Measurements from ENCODE around the gene RAB1A. TPM values are rescaled to one million over a fixed set of nuclear protein-coding genes. Genes with fewer than 3 reads are reported as not detected.
"Not testable (repeated sequence)": the region's sequence is repeated elsewhere in the genome, so short reads cannot be mapped to it uniquely, and the experiment has no call there.

The RAB1A gene
- total RNA-seq, 1 donor from 2014 or later: 114 TPM

GRCh38 chr2:65158557-65158956, 28.7 kb upstream of the RAB1A start:
- no peak for FAIRE-seq

GRCh38 chr2:65157856-65158255, 27.9 kb upstream of the RAB1A start:
- not testable (repeated sequence) for DNase-seq (ENCODE audit: low read depth); FAIRE-seq; H3K4me3 ChIP-seq (ENCODE audit: low read depth, low read length); H3K36me3 ChIP-seq (ENCODE audit: control insufficient read depth, insufficient read depth, low read length); H3K27me3 ChIP-seq (ENCODE audit: control insufficient read depth, insufficient read depth, low read length)

More at GRCh38 chr2:65158557-65158956, 28.7 kb upstream of the RAB1A start:
- DNase-seq (ENCODE audit: low read depth): no peak
- no peak for TF ChIP-seq CTCF (IDR thresholded peaks at IDR 0.05; ENCODE audit: insufficient read depth, low read length, severe bottlenecking)
- Histone ChIP-seq H3K36me3 (ENCODE audit: control insufficient read depth, insufficient read depth, low read length) (no peaks in the 10 kb centered on the region), H3K4me3 (ENCODE audit: low read depth, low read length) (no peak overlapping the region), H3K27me3 (ENCODE audit: control insufficient read depth, insufficient read depth, low read length) (no peaks in the 10 kb centered on the region)

DNA sequence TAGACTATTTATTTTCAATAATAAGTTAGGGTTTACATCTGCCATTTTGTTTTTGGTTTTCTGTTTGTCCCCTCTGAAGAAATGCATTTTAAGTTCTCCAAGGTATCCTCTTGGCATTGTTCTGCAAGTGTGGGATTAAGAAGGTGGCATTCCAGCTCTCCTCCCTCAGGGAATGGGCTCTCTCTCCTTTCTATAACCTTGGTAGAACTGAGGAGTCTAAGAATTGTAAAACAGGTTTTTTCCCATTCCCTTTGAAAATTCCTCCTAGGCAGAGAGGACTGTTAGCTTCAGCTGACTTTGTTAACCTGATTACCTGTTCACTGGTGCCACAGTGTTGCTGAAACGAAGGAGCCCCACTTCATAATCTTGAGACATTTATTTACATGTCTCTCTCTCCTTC, 26.1 kb upstream of the RAB1A start:
- no peak for DNase-seq (ENCODE audit: low read depth)
- no peaks in the 10 kb centered on the region for H3K27me3 ChIP-seq (ENCODE audit: control insufficient read depth, insufficient read depth, low read length)
- H3K36me3 ChIP-seq (ENCODE audit: control insufficient read depth, insufficient read depth, low read length): no peaks in the 10 kb centered on the region
- FAIRE-seq: no peak
- no peak overlapping the region for H3K4me3 ChIP-seq (ENCODE audit: low read depth, low read length)
- TF ChIP-seq CTCF (IDR thresholded peaks at IDR 0.05; ENCODE audit: insufficient read depth, low read length, severe bottlenecking): no peak

DNA sequence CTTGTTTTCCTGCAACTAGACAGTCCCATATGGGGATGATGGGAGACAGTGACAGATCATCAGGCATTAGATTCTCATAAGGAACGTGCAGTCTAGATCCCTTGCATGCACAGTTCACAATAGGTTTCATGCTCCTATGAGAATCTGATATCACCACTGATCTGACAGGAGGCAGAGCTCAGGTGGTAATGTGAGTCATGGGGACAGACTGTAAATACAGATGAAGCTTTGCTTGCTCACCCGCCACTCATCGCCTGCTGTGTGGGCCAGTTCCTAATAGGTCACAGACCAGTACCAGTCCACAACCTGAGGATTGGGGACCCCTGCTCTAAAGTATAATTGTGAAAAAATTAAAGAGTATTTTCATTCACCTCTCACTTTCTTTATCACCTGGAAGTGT, 23.6 kb upstream of the RAB1A start:
- no peaks in the 10 kb centered on the region for H3K36me3 ChIP-seq (ENCODE audit: control insufficient read depth, insufficient read depth, low read length)
- H3K27me3 ChIP-seq (ENCODE audit: control insufficient read depth, insufficient read depth, low read length): no peaks in the 10 kb centered on the region
- FAIRE-seq: no peak
- TF ChIP-seq CTCF (IDR thresholded peaks at IDR 0.05; ENCODE audit: insufficient read depth, low read length, severe bottlenecking): no peak
- DNase-seq (ENCODE audit: low read depth): peak; percentile 89
- H3K4me3 ChIP-seq (ENCODE audit: low read depth, low read length): no peak overlapping the region

- no peak overlapping the region for H3K4me3 ChIP-seq (ENCODE audit: low read depth, low read length)
- no peak for FAIRE-seq
- no peak for DNase-seq (ENCODE audit: low read depth)
- no peaks in the 10 kb centered on the region for H3K36me3 ChIP-seq (ENCODE audit: control insufficient read depth, insufficient read depth, low read length)
- H3K27me3 ChIP-seq (ENCODE audit: control insufficient read depth, insufficient read depth, low read length): no peaks in the 10 kb centered on the region
- no peak for TF ChIP-seq CTCF (IDR thresholded peaks at IDR 0.05; ENCODE audit: insufficient read depth, low read length, severe bottlenecking)
Observed at GRCh38 chr2:65146078-65146477, 16.2 kb upstream of the RAB1A start.

GRCh38 chr2:65144571-65144970, 14.7 kb upstream of the RAB1A start:
- FAIRE-seq: no peak
- no peak for DNase-seq (ENCODE audit: low read depth)
- no peak for TF ChIP-seq CTCF (IDR thresholded peaks at IDR 0.05; ENCODE audit: insufficient read depth, low read length, severe bottlenecking)
- Histone ChIP-seq H3K36me3 (ENCODE audit: control insufficient read depth, insufficient read depth, low read length) (no peaks in the 10 kb centered on the region), H3K4me3 (ENCODE audit: low read depth, low read length) (no peak overlapping the region), H3K27me3 (ENCODE audit: control insufficient read depth, insufficient read depth, low read length) (no peaks in the 10 kb centered on the region)

Data from bronchial epithelial cell (primary cell).